CD4-positive, alpha-beta T cell treated with Interleukin-21 for 1 hour (primary cell): ENCODE data around the gene STOML1.

Source experiments
- DNase-seq: peaks from one replicate; pipeline ENCODE4 v3.0.0-alpha.2; 2020

The STOML1 gene

GRCh38 chr15:73959012-73959581, 33.0 kb downstream of the STOML1 start:
- DNase-seq = peak; percentile 48

GRCh38 chr15:73957785-73958184, 34.3 kb downstream of the STOML1 start:
- no peak for DNase-seq

- DNase-seq = no peak
Measured at GRCh38 chr15:73957276-73957675, 34.8 kb downstream of the STOML1 start.

- no peak for DNase-seq
Measured at GRCh38 chr15:73956743-73957135, 35.4 kb downstream of the STOML1 start.

- DNase-seq = no peak
Measured at GRCh38 chr15:73955861-73956742, 36.0 kb downstream of the STOML1 start.

GRCh38 chr15:73955326-73955725, 36.8 kb downstream of the STOML1 start:
- DNase-seq = no peak

- no peak for DNase-seq
Measured at GRCh38 chr15:73954188-73955145, 37.6 kb downstream of the STOML1 start.

GRCh38 chr15:73952913-73953750, 39.0 kb downstream of the STOML1 start:
- DNase-seq = no peak

GRCh38 chr15:73952171-73952912, 39.8 kb downstream of the STOML1 start:
- no peak for DNase-seq

GRCh38 chr15:73951601-73952000, 40.5 kb downstream of the STOML1 start:
- DNase-seq = no peak

- DNase-seq = peak; percentile 76
Measured at GRCh38 chr15:73950831-73951561, 41.1 kb downstream of the STOML1 start.

- DNase-seq = no peak
Measured at GRCh38 chr15:73950479-73950830, 41.6 kb downstream of the STOML1 start.

GRCh38 chr15:73949496-73949895, 42.6 kb downstream of the STOML1 start:
- DNase-seq = no peak

GRCh38 chr15:73948982-73949381, 43.1 kb downstream of the STOML1 start:
- DNase-seq = no peak

GRCh38 chr15:73948396-73948795, 43.7 kb downstream of the STOML1 start:
- no peak for DNase-seq

- no peak for DNase-seq
Measured at GRCh38 chr15:73947651-73948050, 44.4 kb downstream of the STOML1 start.

- DNase-seq = no peak
Measured at GRCh38 chr15:73946795-73947370, 45.2 kb downstream of the STOML1 start.

GRCh38 chr15:73946046-73946721, 45.9 kb downstream of the STOML1 start:
- no peak for DNase-seq

- no peak for DNase-seq
Measured at GRCh38 chr15:73945130-73945508, 47.0 kb downstream of the STOML1 start.
